BE2C (cell line): ENCODE data around the gene DPF3.

ENCODE experiments used
- DNase-seq: peaks from one replicate; pipeline ENCODE4 v3.0.0-alpha.2; 2020
- H3K27me3 ChIP-seq: fragments of 250-450 bp; sonication (Bioruptor Pico); 2 replicates; pipeline ENCODE4 v1.5.1; 2020; ENCODE audit warnings: mild to moderate bottlenecking
- H3K36me3 ChIP-seq: fragments of 250-450 bp; sonication (Bioruptor Pico); 2 replicates; pipeline ENCODE4 v1.5.1; 2020; ENCODE audit warnings: mild to moderate bottlenecking
- H3K4me1 ChIP-seq: fragments of 250-450 bp; sonication (Bioruptor Pico); 2 replicates; pipeline ENCODE4 v1.5.1; 2020
- H3K4me3 ChIP-seq: 2 replicates; pipeline ENCODE4 v1.5.1; 2011; ENCODE audit warnings: low read depth, low read length
- H3K9me3 ChIP-seq: fragments of 250-450 bp; sonication (Bioruptor Pico); 2 replicates; pipeline ENCODE4 v1.5.1; 2020
- CTCF ChIP-seq: IDR thresholded peaks from 2 replicates; pipeline ENCODE4 v1.5.1; 2012; ENCODE audit warnings: mild to moderate bottlenecking, low read depth, low read length

DPF3 gene

GRCh38 chr14:72625689-72626088 is 268.2 kb downstream of the DPF3 start:
- H3K4me1 ChIP-seq, result no peaks in the 10 kb centered on the region
- H3K9me3 ChIP-seq, result no peaks in the 10 kb centered on the region
- H3K4me3 ChIP-seq, result no peak overlapping the region
- no peak for DNase-seq
- no peak for TF ChIP-seq CTCF
- H3K27me3 ChIP-seq, result no peaks in the 10 kb centered on the region
- no peaks in the 10 kb centered on the region for H3K36me3 ChIP-seq

- Histone ChIP-seq H3K27me3 (no peaks in the 10 kb centered on the region), H3K36me3 (no peaks in the 10 kb centered on the region), H3K4me1 (peaks cover 15% of the 10 kb centered on the region), H3K4me3 (no peak overlapping the region), H3K9me3 (no peaks in the 10 kb centered on the region)
- no peak for TF ChIP-seq CTCF
- no peak for DNase-seq
These were observed 272.4 kb downstream of the DPF3 start for GRCh38 chr14:72621387-72622065.

- H3K4me3 ChIP-seq, result no peak overlapping the region
- no peak for DNase-seq
These were observed 274.0 kb downstream of the DPF3 start for GRCh38 chr14:72619881-72620280.

GRCh38 chr14:72619111-72619571 is 274.8 kb downstream of the DPF3 start:
- peak; percentile 23 for DNase-seq
- no peak for TF ChIP-seq CTCF
- H3K9me3 ChIP-seq, result no peaks in the 10 kb centered on the region
- H3K27me3 ChIP-seq, result no peaks in the 10 kb centered on the region
- H3K36me3 ChIP-seq, result no peaks in the 10 kb centered on the region
- H3K4me3 ChIP-seq, result no peak overlapping the region
- H3K4me1 ChIP-seq, result peaks cover 36% of the 10 kb centered on the region

More at GRCh38 chr14:72619881-72620280, 274.0 kb downstream of the DPF3 start:
- Histone ChIP-seq H3K9me3 (no peaks in the 10 kb centered on the region), H3K27me3 (no peaks in the 10 kb centered on the region), H3K36me3 (no peaks in the 10 kb centered on the region), H3K4me1 (peaks cover 32% of the 10 kb centered on the region)
- no peak for TF ChIP-seq CTCF

- H3K27me3 ChIP-seq, result no peaks in the 10 kb centered on the region
- no peak for DNase-seq
- TF ChIP-seq CTCF, result no peak
- peaks cover 43% of the 10 kb centered on the region for H3K4me1 ChIP-seq
- no peaks in the 10 kb centered on the region for H3K36me3 ChIP-seq
- H3K4me3 ChIP-seq, result no peak overlapping the region
- H3K9me3 ChIP-seq, result no peaks in the 10 kb centered on the region
These were observed 275.5 kb downstream of the DPF3 start for GRCh38 chr14:72618424-72618823.

GRCh38 chr14:72617391-72618031 is 276.4 kb downstream of the DPF3 start:
- no peak overlapping the region for H3K4me3 ChIP-seq
- H3K4me1 ChIP-seq, result peaks cover 52% of the 10 kb centered on the region
- no peaks in the 10 kb centered on the region for H3K9me3 ChIP-seq
- DNase-seq, result peak; percentile 30
- no peaks in the 10 kb centered on the region for H3K36me3 ChIP-seq
- no peak for TF ChIP-seq CTCF
- no peaks in the 10 kb centered on the region for H3K27me3 ChIP-seq
